ENCODE results near the gene THAP7. TPM values are rescaled to one million over a fixed set of nuclear protein-coding genes. Genes with fewer than 3 reads are reported as not detected.
A peak's percentile ranks its signal among the peaks of the same experiment; 100 is the strongest.

The THAP7 gene
- total and polyA plus RNA-seq, 2 of the 13 experiments (the other 11 are each of a cell fraction or from before 2014, with no cell fraction given), result 13.0 to 25.5 TPM

GRCh38 chr22:20952544-20953341 is 49.2 kb downstream of the THAP7 start (continued):
- TF ChIP-seq ZNF646 (CRISPR knock-in tag; IDR thresholded peaks at IDR 0.05) (no peak), ZNF746 (CRISPR knock-in tag; IDR thresholded peaks at IDR 0.05) (0 out of 2 replicates have a peak, but pooled peaks have one; percentile 24), MYNN (CRISPR knock-in tag; IDR thresholded peaks at IDR 0.05; ENCODE audit: low read depth) (no peak), ZNF33A (CRISPR knock-in tag; IDR thresholded peaks at IDR 0.05; ENCODE audit: borderline replicate concordance) (no peak), SP4 (CRISPR knock-in tag; IDR thresholded peaks at IDR 0.05) (0 out of 2 replicates have a peak, but pooled peaks have one; percentile 8), ZNF326 (CRISPR knock-in tag; IDR thresholded peaks at IDR 0.05; ENCODE audit: borderline replicate concordance) (no peak), MEF2D (CRISPR knock-in tag; IDR thresholded peaks at IDR 0.05) (no peak; the same call in none of the 2 replicates), ZNF142 (CRISPR knock-in tag; IDR thresholded peaks at IDR 0.05) (no peak), ZNF772 (CRISPR knock-in tag; IDR thresholded peaks at IDR 0.05) (no peak), ZNF274 (CRISPR knock-in tag; IDR thresholded peaks at IDR 0.05) (peak; percentile 45; the same call in 1 of the 2 replicates), ATF7-NPFF (CRISPR knock-in tag; IDR thresholded peaks at IDR 0.05; ENCODE audit: low read depth) (no peak), KDM6A (CRISPR knock-in tag; IDR thresholded peaks at IDR 0.05; ENCODE audit: low read depth) (0 out of 2 replicates have a peak, but pooled peaks have one; percentile 39), HNF4G (IDR thresholded peaks at IDR 0.05; ENCODE audit: borderline replicate concordance, low read depth, low read length) (peak; percentile 77), HNF4G (CRISPR knock-in tag; IDR thresholded peaks at IDR 0.05; ENCODE audit: borderline replicate concordance, low read depth) (peak; percentile 92), IKZF5 (CRISPR knock-in tag; IDR thresholded peaks at IDR 0.05) (peak; percentile 35; the same call in 1 of the 2 replicates), SP5 (CRISPR knock-in tag; IDR thresholded peaks at IDR 0.05; ENCODE audit: borderline replicate concordance, low read depth) (no peak)
